Endothelial cell of umbilical vein (primary cell): ENCODE data around the gene HDAC4. TPM values are rescaled to one million over a fixed set of nuclear protein-coding genes. Genes with fewer than 3 reads are reported as not detected.

Experiments
- BruUV-seq: library from RNA; stranded (reverse); fragments of 400-500 nt; replicated peaks from 2 replicates; lab custom pipeline; 2021; lab: Mats Ljungman, UMichigan
- CTCF ChIA-PET: fragments of 300-600, 350-600 bp; sonication (Branson Sonifier 250); formaldehyde crosslinking; loops from one replicate; lab custom pipeline; 2021; ENCODE audit warnings: antibody characterized with exemption, inconsistent platforms; lab: Charles Lee
- POLR2A ChIA-PET: fragments of 300-600, 350-600 bp; sonication (Branson Sonifier 250); formaldehyde crosslinking; loops from one replicate; lab custom pipeline; 2021; ENCODE audit warnings: antibody characterized with exemption, inconsistent platforms; lab: Charles Lee
- DNase-seq: peaks from one replicate; pipeline ENCODE4 v3.0.0-alpha.2; 2011; ENCODE audit warnings: low read depth, low spot score
- FAIRE-seq: peaks from 2 replicates; lab custom pipeline; 2011; peaks lifted over from hg19 to GRCh38; lab: Jason Lieb, UNC
- H2AFZ ChIP-seq: 2 replicates; pipeline ENCODE4 v1.6.0; 2012; ENCODE audit warnings: low read depth, low read length, control low read depth, inconsistent platforms
- H3K27ac ChIP-seq: 2 replicates; pipeline ENCODE4 v1.5.1; 2011; ENCODE audit warnings: low read depth, mild to moderate bottlenecking, control low read depth, low read length, moderate library complexity; ENCODE audit not compliant: insufficient read depth
- H3K27me3 ChIP-seq, 2 experiments: 2 replicates each; pipeline versions ENCODE4 v1.6.0 to v1.6.1; 2011; ENCODE audit warnings: low read length in 2 of 2, mixed read lengths in 1 of 2; ENCODE audit not compliant: control insufficient read depth in 2 of 2, insufficient read depth in 2 of 2
- H3K36me3 ChIP-seq, 2 experiments: 2 replicates in 1 of 2; 3 replicates in 1 of 2; pipeline ENCODE4 v1.5.1; 2011; ENCODE audit warnings: low read length in 2 of 2, mild to moderate bottlenecking in 1 of 2, moderate library complexity in 1 of 2; ENCODE audit not compliant: control insufficient read depth in 2 of 2, insufficient read depth in 2 of 2; ENCODE audit errors: extremely low read depth in 1 of 2
- H3K4me1 ChIP-seq: 3 replicates; pipeline ENCODE4 v1.5.1; 2011; ENCODE audit warnings: mild to moderate bottlenecking, low read length; ENCODE audit not compliant: control insufficient read depth, insufficient read depth; ENCODE audit errors: extremely low read depth
- H3K4me2 ChIP-seq: 2 replicates; pipeline ENCODE4 v1.6.1; 2011; ENCODE audit warnings: low read length, control low read depth, mixed read lengths; ENCODE audit not compliant: insufficient read depth
- H3K4me3 ChIP-seq, 3 experiments: fragments of 200-600 bp in 1 of 3; sonication (generic), shearing (Covaris generic) in 1 of 3; replicated peaks in 1 of 3; 2 replicates each; pipeline ENCODE4 v1.5.1; 2011 to 2016; ENCODE audit warnings: control low read depth in 3 of 3, low read length in 3 of 3, mild to moderate bottlenecking in 2 of 3, inconsistent platforms in 1 of 3, low read depth in 1 of 3, moderate library complexity in 1 of 3; ENCODE audit not compliant: insufficient read depth in 1 of 3
- H3K79me2 ChIP-seq: 2 replicates; pipeline ENCODE4 v1.6.0; 2012; ENCODE audit warnings: low read length, inconsistent platforms; ENCODE audit not compliant: control insufficient read depth, insufficient read depth
- H3K9ac ChIP-seq: replicated peaks from 2 replicates; pipeline ENCODE3; 2011; ENCODE audit warnings: low read length, control low read depth; ENCODE audit not compliant: insufficient read depth; ENCODE audit errors: extremely low read depth
- H3K9me1 ChIP-seq: replicated peaks from 3 replicates; pipeline ENCODE4 v1.6.0; 2011; ENCODE audit warnings: mild to moderate bottlenecking, low read length; ENCODE audit not compliant: control insufficient read depth, insufficient read depth; ENCODE audit errors: extremely low read depth
- H3K9me3 ChIP-seq: replicated peaks from 2 replicates; pipeline ENCODE4 v1.5.1; 2012; ENCODE audit warnings: low read length, inconsistent platforms; ENCODE audit not compliant: control insufficient read depth, insufficient read depth
- H4K20me1 ChIP-seq: replicated peaks from 2 replicates; pipeline ENCODE3; 2011; ENCODE audit warnings: mild to moderate bottlenecking, low read length; ENCODE audit not compliant: control insufficient read depth, insufficient read depth; ENCODE audit errors: extremely low read depth
- EZH2 ChIP-seq: IDR thresholded peaks from 2 replicates; pipeline ENCODE4 v1.6.1; 2012; ENCODE audit warnings: borderline replicate concordance, low read depth, mild to moderate bottlenecking, moderate library complexity, low read length, inconsistent platforms; ENCODE audit not compliant: severe bottlenecking
- FOS ChIP-seq: IDR thresholded peaks from 2 replicates; pipeline ENCODE4 v1.6.1; 2011; ENCODE audit warnings: mild to moderate bottlenecking, low read length, moderate library complexity, borderline replicate concordance; ENCODE audit not compliant: insufficient read depth
- GATA2 ChIP-seq: IDR thresholded peaks from 2 replicates; pipeline ENCODE4 v1.7.0; 2011; ENCODE audit warnings: low read depth, mild to moderate bottlenecking, moderate library complexity, mixed read lengths, low read length; ENCODE audit not compliant: insufficient read length, insufficient read depth
- JUN ChIP-seq: IDR thresholded peaks from 2 replicates; pipeline ENCODE4 v1.6.1; 2011; ENCODE audit warnings: borderline replicate concordance, low read depth; ENCODE audit not compliant: insufficient read length, insufficient read depth
- MYC ChIP-seq: IDR thresholded peaks from one replicate; pipeline ENCODE4 v1.6.1; 2011; ENCODE audit warnings: mild to moderate bottlenecking, low read depth, low read length
- POLR2A ChIP-seq: IDR thresholded peaks from 2 replicates; pipeline ENCODE4 v1.6.1; 2012; ENCODE audit warnings: low read depth, mild to moderate bottlenecking, control low read depth, low read length
- POLR2AphosphoS5 ChIP-seq: IDR thresholded peaks from 2 replicates; pipeline ENCODE4 v1.6.1; 2012; ENCODE audit warnings: low read depth, mild to moderate bottlenecking, control low read depth, low read length, moderate library complexity; ENCODE audit not compliant: insufficient read depth
- dilution Hi-C: fragments of 300-500 bp; cut with MboI; formaldehyde crosslinking; loops from one replicate; pipeline ENCODE4 v1.15.0; 2019; ENCODE audit warnings: low sequenced_read_pairs; ENCODE audit not compliant: extremely low pct_ligation_motif_present
- intact Hi-C: fragments of 100-400 bp; cut with micrococcal nuclease; formaldehyde crosslinking; loops from one replicate; pipeline ENCODE4 v1.10.0; 2022
- polyA plus RNA-seq, 4 experiments: library from polyadenylated mRNA; depleted of rRNA in 3 of 4; stranded (reverse) in 3 of 4; unstranded in 1 of 4; fragments of >200 nt; gene quantifications; 2 replicates each; pipeline versions ENCODE4 v1.2.1 to v1.2.3, GENCODE V29; 2011 to 2012; ENCODE audit warnings: missing spikeins in 1 of 4
- total RNA-seq: library from RNA; stranded (reverse); gene quantifications from 2 replicates; pipeline ENCODE4 v1.2.3, GENCODE V29; 2021
- TF ChIP-seq, protein P1 (sequence below), 2 donors: IDR thresholded peaks; 1 replicate in 1 of 2; 2 replicates in 1 of 2; pipeline ENCODE4 v1.5.1; 2011; ENCODE audit warnings: low read length in 2 of 2, mild to moderate bottlenecking in 2 of 2, moderate library complexity in 2 of 2, control low read depth in 1 of 2, inconsistent platforms in 1 of 2, low read depth in 1 of 2; ENCODE audit not compliant: insufficient read depth in 1 of 2; ENCODE audit errors: extremely low read depth in 1 of 2
- TF ChIP-seq, protein P2 (sequence below): IDR thresholded peaks from 2 replicates; pipeline ENCODE4 v1.6.1; 2011; ENCODE audit not compliant: insufficient read depth, insufficient read length

HDAC4 gene
- total and polyA plus RNA-seq, 2 donors (not counting 3 experiments of a cell fraction or from before 2014, with no cell fraction given), result 13.4 to 33.0 TPM

DNA sequence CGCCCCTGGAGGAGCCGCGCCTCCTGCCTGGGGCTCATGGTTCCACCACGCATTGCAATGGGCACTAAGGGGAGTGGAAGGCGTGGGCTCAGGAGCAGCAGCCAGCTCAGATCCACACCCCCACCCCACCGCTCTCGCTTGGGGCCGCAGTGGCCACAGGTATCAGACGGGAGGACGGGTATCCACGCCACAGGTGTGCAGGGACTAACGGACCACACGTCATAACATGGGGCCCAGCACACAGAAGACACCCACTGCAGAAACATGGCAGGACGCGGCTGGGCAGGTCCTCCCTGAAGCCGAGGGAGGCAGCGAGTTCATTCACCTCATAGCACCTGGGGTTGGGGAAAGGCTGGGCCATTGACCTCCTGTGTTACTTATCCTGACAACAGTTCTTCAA is 13.0 kb downstream of the HDAC4 start:
- ChIA-PET CTCF (interaction anchor here (0.8 kb wide), 1 partner anchor 13 kb away, joined by 3 read pairs; the partner anchor contains the start of gene HDAC4), POLR2A (no interaction called here)
- Histone ChIP-seq H2AFZ (no peak overlapping the region), H3K79me2 (peaks cover 5% of the 10 kb centered on the region), H3K27me3 (no peaks in the 10 kb centered on the region), H3K9me1 (no peaks in the 10 kb centered on the region), H3K9ac (no peak overlapping the region), H3K36me3 (peaks cover 0 to 2% of the 10 kb centered on the region in 2 experiments), H3K9me3 (no peaks in the 10 kb centered on the region), H3K4me1 (no peaks in the 10 kb centered on the region), H4K20me1 (no peaks in the 10 kb centered on the region), H3K27ac (no peak overlapping the region), H3K4me2 (no peak overlapping the region), H3K4me3 (no peak overlapping the region)
- no peak for FAIRE-seq
- no peak for DNase-seq
- dilution Hi-C loops (no loop called here), intact Hi-C loops (no loop called here)
- TF ChIP-seq POLR2AphosphoS5 (no peak), EZH2 (no peak), MYC (no peak), POLR2A (no peak), JUN (no peak), GATA2 (no peak), FOS (no peak)
- TF ChIP-seq, protein P1, sequence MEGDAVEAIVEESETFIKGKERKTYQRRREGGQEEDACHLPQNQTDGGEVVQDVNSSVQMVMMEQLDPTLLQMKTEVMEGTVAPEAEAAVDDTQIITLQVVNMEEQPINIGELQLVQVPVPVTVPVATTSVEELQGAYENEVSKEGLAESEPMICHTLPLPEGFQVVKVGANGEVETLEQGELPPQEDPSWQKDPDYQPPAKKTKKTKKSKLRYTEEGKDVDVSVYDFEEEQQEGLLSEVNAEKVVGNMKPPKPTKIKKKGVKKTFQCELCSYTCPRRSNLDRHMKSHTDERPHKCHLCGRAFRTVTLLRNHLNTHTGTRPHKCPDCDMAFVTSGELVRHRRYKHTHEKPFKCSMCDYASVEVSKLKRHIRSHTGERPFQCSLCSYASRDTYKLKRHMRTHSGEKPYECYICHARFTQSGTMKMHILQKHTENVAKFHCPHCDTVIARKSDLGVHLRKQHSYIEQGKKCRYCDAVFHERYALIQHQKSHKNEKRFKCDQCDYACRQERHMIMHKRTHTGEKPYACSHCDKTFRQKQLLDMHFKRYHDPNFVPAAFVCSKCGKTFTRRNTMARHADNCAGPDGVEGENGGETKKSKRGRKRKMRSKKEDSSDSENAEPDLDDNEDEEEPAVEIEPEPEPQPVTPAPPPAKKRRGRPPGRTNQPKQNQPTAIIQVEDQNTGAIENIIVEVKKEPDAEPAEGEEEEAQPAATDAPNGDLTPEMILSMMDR (IDR thresholded peaks at IDR 0.05; ENCODE audit: extremely low read depth in 1 of 2, insufficient read depth in 1 of 2, low read depth in 1 of 2, low read length in 2 of 2), result no peak
- TF ChIP-seq, protein P2, sequence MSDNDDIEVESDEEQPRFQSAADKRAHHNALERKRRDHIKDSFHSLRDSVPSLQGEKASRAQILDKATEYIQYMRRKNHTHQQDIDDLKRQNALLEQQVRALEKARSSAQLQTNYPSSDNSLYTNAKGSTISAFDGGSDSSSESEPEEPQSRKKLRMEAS, result no peak
- BruUV-seq, result no TSS peak
